22Rv1 (cell line): Measurements from ENCODE around the gene ERICH2.
A peak's percentile ranks its signal among the peaks of the same experiment; 100 is the strongest.

Experiments used
- H3K27ac ChIP-seq: fragments of 450-650 bp; 2 replicates; pipeline ENCODE4 v1.5.1; 2017
- ZFX ChIP-seq: fragments of 450-650 bp; IDR thresholded peaks from 2 replicates; pipeline ENCODE4 v1.6.1; 2017; ENCODE audit warnings: antibody characterized with exemption, borderline replicate concordance
- TF ChIP-seq, protein P1 (sequence below): fragments of 450-650 bp; IDR thresholded peaks from 2 replicates; pipeline ENCODE4 v1.5.1; 2017; ENCODE audit warnings: mild to moderate bottlenecking

ERICH2 gene

GRCh38 chr2:170830166-170830565, 60.0 kb downstream of the ERICH2 start:
- no peak overlapping the region for H3K27ac ChIP-seq
- TF ChIP-seq, protein P1, sequence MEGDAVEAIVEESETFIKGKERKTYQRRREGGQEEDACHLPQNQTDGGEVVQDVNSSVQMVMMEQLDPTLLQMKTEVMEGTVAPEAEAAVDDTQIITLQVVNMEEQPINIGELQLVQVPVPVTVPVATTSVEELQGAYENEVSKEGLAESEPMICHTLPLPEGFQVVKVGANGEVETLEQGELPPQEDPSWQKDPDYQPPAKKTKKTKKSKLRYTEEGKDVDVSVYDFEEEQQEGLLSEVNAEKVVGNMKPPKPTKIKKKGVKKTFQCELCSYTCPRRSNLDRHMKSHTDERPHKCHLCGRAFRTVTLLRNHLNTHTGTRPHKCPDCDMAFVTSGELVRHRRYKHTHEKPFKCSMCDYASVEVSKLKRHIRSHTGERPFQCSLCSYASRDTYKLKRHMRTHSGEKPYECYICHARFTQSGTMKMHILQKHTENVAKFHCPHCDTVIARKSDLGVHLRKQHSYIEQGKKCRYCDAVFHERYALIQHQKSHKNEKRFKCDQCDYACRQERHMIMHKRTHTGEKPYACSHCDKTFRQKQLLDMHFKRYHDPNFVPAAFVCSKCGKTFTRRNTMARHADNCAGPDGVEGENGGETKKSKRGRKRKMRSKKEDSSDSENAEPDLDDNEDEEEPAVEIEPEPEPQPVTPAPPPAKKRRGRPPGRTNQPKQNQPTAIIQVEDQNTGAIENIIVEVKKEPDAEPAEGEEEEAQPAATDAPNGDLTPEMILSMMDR: no peak
- no peak for TF ChIP-seq ZFX

- no peak overlapping the region for H3K27ac ChIP-seq
- no peak for TF ChIP-seq ZFX
- TF ChIP-seq, protein P1: no peak
Measured at GRCh38 chr2:170831115-170831514, 60.9 kb downstream of the ERICH2 start.

GRCh38 chr2:170836027-170836426, 65.8 kb downstream of the ERICH2 start:
- TF ChIP-seq ZFX: no peak
- TF ChIP-seq, protein P1: no peak

DNA sequence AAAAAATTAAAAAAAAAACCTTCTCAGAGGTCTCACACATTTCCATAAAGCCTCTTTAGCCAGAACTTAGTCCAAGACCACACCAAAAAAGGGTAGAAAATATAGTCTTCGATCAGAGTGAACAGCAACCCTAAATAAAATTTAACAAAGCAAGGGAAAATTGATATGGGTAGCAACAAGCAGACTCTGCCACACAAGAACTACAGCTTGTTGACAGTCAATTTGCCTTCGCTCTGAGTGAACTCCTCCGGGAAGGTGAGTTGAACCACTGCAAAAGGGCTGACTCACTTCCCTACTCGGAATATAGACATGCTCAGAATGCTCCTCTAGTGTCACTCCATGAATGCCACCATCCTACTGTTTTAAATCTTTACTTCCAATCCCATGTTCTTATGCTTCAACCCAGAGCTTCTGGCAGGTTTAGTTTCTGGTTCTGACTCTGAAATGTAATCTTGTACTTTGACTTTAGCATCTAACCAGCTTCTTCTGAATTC, 70.6 kb downstream of the ERICH2 start:
- H3K27ac ChIP-seq: no peak overlapping the region
- TF ChIP-seq, protein P1: no peak
- no peak for TF ChIP-seq ZFX

More at GRCh38 chr2:170836027-170836426, 65.8 kb downstream of the ERICH2 start:
- H3K27ac ChIP-seq: no peak overlapping the region

GRCh38 chr2:170842785-170843184, 72.6 kb downstream of the ERICH2 start:
- no peak overlapping the region for H3K27ac ChIP-seq
- no peak for TF ChIP-seq ZFX
- TF ChIP-seq, protein P1: no peak

GRCh38 chr2:170843656-170844055, 73.5 kb downstream of the ERICH2 start:
- TF ChIP-seq, protein P1: no peak
- no peak for TF ChIP-seq ZFX
- no peak overlapping the region for H3K27ac ChIP-seq

- TF ChIP-seq, protein P1: peak; percentile 16; the same call in 1 of the 2 replicates
- TF ChIP-seq ZFX: no peak
- H3K27ac ChIP-seq: no peak overlapping the region
Measured at GRCh38 chr2:170845343-170845742, 75.2 kb downstream of the ERICH2 start.
